GM11168 (cell line): Measurements from ENCODE around the gene TUBB8.
"Not testable (repeated sequence)": the region's sequence is repeated elsewhere in the genome, so short reads cannot be mapped to it uniquely, and the experiment has no call there.

Experiments
- in situ Hi-C: fragments of 300-500 bp; cut with MboI; formaldehyde crosslinking; loops from one replicate; pipeline ENCODE4 v1.12.0; 2022; ENCODE audit warnings: low sequenced_read_pairs; ENCODE audit not compliant: unreplicated experiment

Gene TUBB8

DNA sequence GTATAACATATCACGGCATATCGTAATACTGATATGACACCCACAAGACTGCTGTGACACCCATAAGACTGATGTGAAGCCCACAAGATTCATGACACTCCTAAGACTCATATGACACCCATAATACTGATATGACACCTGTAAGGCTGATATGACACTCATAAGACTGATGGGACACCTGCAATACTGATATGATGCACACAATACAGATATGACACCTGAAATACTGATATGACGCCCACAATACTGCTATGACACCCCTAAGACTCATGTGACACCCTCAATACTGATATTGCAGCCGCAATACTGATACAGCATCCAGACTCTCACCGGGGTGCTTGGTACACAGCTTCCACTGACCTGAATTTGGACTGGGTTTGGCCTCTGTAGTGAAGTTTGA is 19.1 kb upstream of the TUBB8 start:
- in situ Hi-C loops, result not testable (repeated sequence)

- in situ Hi-C loops, result not testable (repeated sequence)
Measured at GRCh38 chr10:49926-50325, 830 bp upstream of the TUBB8 start.

DNA sequence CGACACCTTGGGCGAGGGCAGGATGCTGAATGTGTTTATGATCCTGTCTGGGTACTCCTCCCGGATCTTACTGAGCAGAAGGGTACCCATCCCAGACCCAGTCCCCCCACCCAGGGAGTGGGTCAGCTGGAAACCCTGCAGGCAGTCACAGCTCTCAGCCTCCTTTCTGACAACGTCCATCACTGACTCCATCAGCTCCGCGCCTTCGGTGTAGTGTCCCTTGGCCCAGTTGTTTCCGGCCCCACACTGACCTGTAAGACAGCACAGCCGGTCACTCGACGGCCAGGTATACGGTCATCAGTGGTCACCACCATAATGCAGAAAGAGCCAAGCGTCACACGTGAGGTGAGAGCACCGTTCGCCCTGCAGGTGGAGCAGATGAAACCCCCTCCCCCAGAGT is 1.2 kb downstream of the TUBB8 start:
- in situ Hi-C loops, result not testable (repeated sequence)

GRCh38 chr10:13315-13635 is 35.8 kb downstream of the TUBB8 start:
- in situ Hi-C loops, result not testable (repeated sequence)

DNA sequence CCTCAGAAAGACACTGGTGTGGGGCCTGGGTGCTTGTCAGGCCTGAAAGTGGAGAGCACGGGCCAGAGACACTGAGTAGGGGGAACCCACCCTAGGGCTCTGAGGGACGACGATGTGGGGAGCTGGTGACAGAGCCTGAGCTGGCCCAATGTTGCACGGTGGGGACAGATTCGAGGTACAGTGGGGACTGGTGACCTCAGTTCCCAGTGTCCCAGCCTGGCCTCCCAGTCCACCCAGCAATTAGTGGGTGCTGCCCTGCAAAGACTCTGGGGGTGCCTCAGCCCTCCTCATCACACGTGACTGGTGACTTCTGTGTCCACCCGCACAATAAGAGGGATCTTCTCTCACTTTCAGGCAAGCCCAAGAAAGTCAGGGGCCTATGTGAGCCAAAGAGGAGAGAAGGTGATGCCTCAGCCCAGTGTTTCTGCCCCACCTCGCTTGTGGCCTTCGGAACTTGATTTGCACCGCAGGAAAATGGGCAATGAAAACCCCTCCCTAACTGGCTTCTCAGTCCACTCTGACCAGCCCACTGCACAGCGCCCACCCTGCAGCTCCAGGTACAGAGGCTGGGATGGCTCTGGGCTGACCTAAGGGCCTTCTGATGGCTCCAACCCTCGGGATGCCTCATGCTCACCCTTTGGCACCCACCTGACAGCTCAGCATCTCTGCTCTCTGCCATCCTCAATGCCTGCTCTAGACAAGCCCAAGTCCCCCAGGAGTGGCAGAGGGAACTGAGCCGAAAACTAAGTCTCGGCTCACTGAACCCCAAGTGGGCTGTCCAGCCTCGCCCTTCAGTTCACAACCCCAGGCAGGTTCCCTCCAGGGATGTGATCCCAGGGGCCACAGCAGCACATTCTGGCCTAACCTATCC is 36.4 kb downstream of the TUBB8 start:
- in situ Hi-C loops, result not testable (repeated sequence)

DNA sequence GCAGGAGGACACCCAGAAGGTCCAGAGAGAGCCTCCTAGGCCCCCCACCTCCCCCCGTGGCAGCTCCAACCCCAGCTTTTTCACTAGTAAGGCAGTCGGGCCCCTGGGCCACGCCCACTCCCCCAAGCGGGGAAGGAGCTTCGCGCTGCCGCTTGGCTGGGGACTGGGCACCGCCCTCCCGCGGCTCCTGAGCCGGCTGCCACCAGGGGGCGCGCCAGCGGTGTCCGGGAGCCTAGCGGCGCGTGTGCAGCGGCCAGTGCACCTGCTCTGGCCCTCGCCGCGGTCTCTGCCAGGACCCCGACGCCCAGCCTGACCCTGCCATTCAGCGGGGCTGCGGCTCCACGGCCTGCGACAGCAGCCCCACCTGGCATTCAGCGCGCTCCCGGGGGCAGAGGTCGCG is 37.8 kb downstream of the TUBB8 start:
- in situ Hi-C loops, result not testable (repeated sequence)

- in situ Hi-C loops, result not testable (repeated sequence)
Measured at GRCh38 chr10:10261-10971, 38.7 kb downstream of the TUBB8 start.
